ENCODE results near the gene ENTREP1. TPM values are rescaled to one million over a fixed set of nuclear protein-coding genes. Genes with fewer than 3 reads are reported as not detected.

Gene ENTREP1
- total RNA-seq, 1 experiment from 2014 or later = not detected

- no peaks in the 10 kb centered on the region for H3K27me3 ChIP-seq (replicated peaks; ENCODE audit: control insufficient read depth, insufficient read depth, low read length)
- H3K36me3 Mint-ChIP-seq (ENCODE audit: insufficient read depth, unreplicated experiment) = no peaks in the 10 kb centered on the region
- H3K36me3 ChIP-seq (ENCODE audit: control insufficient read depth, insufficient read depth, low read length) = no peaks in the 10 kb centered on the region
- no peaks in the 10 kb centered on the region for H3K4me1 ChIP-seq
- no peak overlapping the region for H3K4me3 ChIP-seq (ENCODE audit: low read depth, low read length)
- ChIA-PET CTCF (no interaction called here), POLR2A (no interaction called here)
- no peak for DNase-seq
- H3K9me3 ChIP-seq = no peaks in the 10 kb centered on the region
- no peaks in the 10 kb centered on the region for H3K9me3 Mint-ChIP-seq (ENCODE audit: unreplicated experiment)
- peaks cover 3% of the 10 kb centered on the region for H3K27me3 Mint-ChIP-seq (ENCODE audit: insufficient read depth, unreplicated experiment)
- BruUV-seq (replicated peaks) = no TSS peak
- H3K4me3 Mint-ChIP-seq (ENCODE audit: unreplicated experiment) = no peak overlapping the region
- intact Hi-C loops (cut with micrococcal nuclease; ENCODE audit: unreplicated experiment) = no loop called here
- no peaks in the 10 kb centered on the region for H3K4me1 Mint-ChIP-seq (ENCODE audit: low read depth, unreplicated experiment)
- H3K27ac Mint-ChIP-seq (ENCODE audit: unreplicated experiment) = no peak overlapping the region
- TF ChIP-seq, protein P1, sequence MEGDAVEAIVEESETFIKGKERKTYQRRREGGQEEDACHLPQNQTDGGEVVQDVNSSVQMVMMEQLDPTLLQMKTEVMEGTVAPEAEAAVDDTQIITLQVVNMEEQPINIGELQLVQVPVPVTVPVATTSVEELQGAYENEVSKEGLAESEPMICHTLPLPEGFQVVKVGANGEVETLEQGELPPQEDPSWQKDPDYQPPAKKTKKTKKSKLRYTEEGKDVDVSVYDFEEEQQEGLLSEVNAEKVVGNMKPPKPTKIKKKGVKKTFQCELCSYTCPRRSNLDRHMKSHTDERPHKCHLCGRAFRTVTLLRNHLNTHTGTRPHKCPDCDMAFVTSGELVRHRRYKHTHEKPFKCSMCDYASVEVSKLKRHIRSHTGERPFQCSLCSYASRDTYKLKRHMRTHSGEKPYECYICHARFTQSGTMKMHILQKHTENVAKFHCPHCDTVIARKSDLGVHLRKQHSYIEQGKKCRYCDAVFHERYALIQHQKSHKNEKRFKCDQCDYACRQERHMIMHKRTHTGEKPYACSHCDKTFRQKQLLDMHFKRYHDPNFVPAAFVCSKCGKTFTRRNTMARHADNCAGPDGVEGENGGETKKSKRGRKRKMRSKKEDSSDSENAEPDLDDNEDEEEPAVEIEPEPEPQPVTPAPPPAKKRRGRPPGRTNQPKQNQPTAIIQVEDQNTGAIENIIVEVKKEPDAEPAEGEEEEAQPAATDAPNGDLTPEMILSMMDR (IDR thresholded peaks at IDR 0.05; ENCODE audit: insufficient read depth in 1 of 2, low read depth in 1 of 2, low read length in 1 of 2, severe bottlenecking in 1 of 2, unreplicated experiment in 1 of 2) = no peak
Observed at GRCh38 chr9:69351227-69351626, 26.2 kb downstream of the ENTREP1 start.

DNA sequence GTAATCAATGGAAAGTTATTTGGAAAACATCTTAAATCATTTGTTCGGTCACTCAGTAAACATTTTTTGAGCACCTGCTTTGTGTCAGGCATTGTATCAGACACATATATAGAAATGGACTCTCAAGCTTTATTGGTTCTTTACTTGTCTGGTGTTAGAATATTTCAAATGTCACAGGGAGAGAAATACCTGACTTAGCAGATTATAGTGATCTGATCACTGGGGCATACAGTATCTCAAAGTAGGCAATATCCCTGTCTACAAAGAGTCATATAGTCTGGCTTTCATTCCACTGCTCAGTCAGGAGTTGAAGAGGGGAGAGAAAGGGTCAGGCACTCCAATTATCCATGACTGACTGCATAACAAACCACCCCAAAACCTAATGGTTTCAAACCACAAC is 30.2 kb downstream of the ENTREP1 start:
- no peaks in the 10 kb centered on the region for H3K9me3 ChIP-seq
- no peaks in the 10 kb centered on the region for H3K4me1 ChIP-seq
- Mint-ChIP-seq H3K27ac (ENCODE audit: unreplicated experiment) (no peak overlapping the region), H3K4me3 (ENCODE audit: unreplicated experiment) (no peak overlapping the region), H3K4me1 (ENCODE audit: low read depth, unreplicated experiment) (no peaks in the 10 kb centered on the region), H3K36me3 (ENCODE audit: insufficient read depth, unreplicated experiment) (no peaks in the 10 kb centered on the region), H3K9me3 (ENCODE audit: unreplicated experiment) (no peaks in the 10 kb centered on the region), H3K27me3 (ENCODE audit: insufficient read depth, unreplicated experiment) (peaks cover 2% of the 10 kb centered on the region)
- TF ChIP-seq, protein P1 (IDR thresholded peaks at IDR 0.05; ENCODE audit: insufficient read depth in 1 of 2, low read depth in 1 of 2, low read length in 1 of 2, severe bottlenecking in 1 of 2, unreplicated experiment in 1 of 2) = no peak
- DNase-seq = no peak
- intact Hi-C loops (cut with micrococcal nuclease; ENCODE audit: unreplicated experiment) = no loop called here
- POLR2A ChIA-PET = no interaction called here
- H3K27me3 ChIP-seq (replicated peaks; ENCODE audit: control insufficient read depth, insufficient read depth, low read length) = no peaks in the 10 kb centered on the region
- no TSS peak for BruUV-seq (replicated peaks)
- H3K36me3 ChIP-seq (ENCODE audit: control insufficient read depth, insufficient read depth, low read length) = no peaks in the 10 kb centered on the region
- CTCF ChIA-PET = no interaction called here
- H3K4me3 ChIP-seq (ENCODE audit: low read depth, low read length) = no peak overlapping the region

GRCh38 chr9:69357030-69357775 is 32.2 kb downstream of the ENTREP1 start:
- Histone ChIP-seq H3K27me3 (replicated peaks; ENCODE audit: control insufficient read depth, insufficient read depth, low read length) (no peaks in the 10 kb centered on the region), H3K4me1 (no peaks in the 10 kb centered on the region), H3K36me3 (ENCODE audit: control insufficient read depth, insufficient read depth, low read length) (no peaks in the 10 kb centered on the region), H3K9me3 (no peaks in the 10 kb centered on the region), H3K4me3 (ENCODE audit: low read depth, low read length) (no peak overlapping the region)
- BruUV-seq (replicated peaks) = no TSS peak
- Mint-ChIP-seq H3K27me3 (ENCODE audit: insufficient read depth, unreplicated experiment) (no peaks in the 10 kb centered on the region), H3K9me3 (ENCODE audit: unreplicated experiment) (no peaks in the 10 kb centered on the region), H3K27ac (ENCODE audit: unreplicated experiment) (no peak overlapping the region), H3K36me3 (ENCODE audit: insufficient read depth, unreplicated experiment) (no peaks in the 10 kb centered on the region), H3K4me3 (ENCODE audit: unreplicated experiment) (no peak overlapping the region), H3K4me1 (ENCODE audit: low read depth, unreplicated experiment) (no peaks in the 10 kb centered on the region)
- intact Hi-C loops (cut with micrococcal nuclease; ENCODE audit: unreplicated experiment) = no loop called here
- TF ChIP-seq, protein P1 (IDR thresholded peaks at IDR 0.05; ENCODE audit: insufficient read depth in 1 of 2, low read depth in 1 of 2, low read length in 1 of 2, severe bottlenecking in 1 of 2, unreplicated experiment in 1 of 2) = no peak
- no peak for DNase-seq
- ChIA-PET CTCF (no interaction called here), POLR2A (no interaction called here)

All from Caco-2 (cell line).